Measurements from ENCODE around the gene TENM4. TPM values are rescaled to one million over a fixed set of nuclear protein-coding genes. Genes with fewer than 3 reads are reported as not detected.

TENM4 gene
- total RNA-seq, 1 donor from 2014 or later: not detected

DNA sequence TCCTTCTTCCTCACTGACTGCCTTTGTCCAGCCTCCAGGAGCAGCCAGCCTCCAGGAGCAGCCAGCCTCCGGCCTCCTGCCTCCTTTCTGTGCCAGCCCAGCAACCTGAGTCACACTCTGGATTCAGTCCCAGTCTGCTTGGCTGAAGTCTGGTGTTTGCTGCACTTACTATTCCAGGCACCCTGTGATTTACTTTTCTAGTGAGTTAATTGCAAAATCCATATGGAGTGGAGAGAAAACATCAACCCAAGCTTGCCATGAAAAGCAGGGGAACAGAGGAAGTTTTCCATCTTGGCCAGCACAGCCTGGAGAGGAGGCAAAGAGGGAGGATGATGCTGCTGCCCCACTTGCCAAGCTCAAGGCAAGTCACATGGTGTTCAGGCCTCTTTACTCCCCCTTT is 400.5 kb downstream of the TENM4 start:
- Mint-ChIP-seq H3K4me1 (no peaks in the 10 kb centered on the region), H3K4me3 (no peak overlapping the region), H3K9me3 (no peaks in the 10 kb centered on the region), H3K27ac (no peak overlapping the region), H3K27me3 (peaks cover 6% of the 10 kb centered on the region), H3K36me3 (ENCODE audit: low read depth) (no peaks in the 10 kb centered on the region)
- intact Hi-C loops (cut with micrococcal nuclease): no loop called here
- DNase-seq: no peak

DNA sequence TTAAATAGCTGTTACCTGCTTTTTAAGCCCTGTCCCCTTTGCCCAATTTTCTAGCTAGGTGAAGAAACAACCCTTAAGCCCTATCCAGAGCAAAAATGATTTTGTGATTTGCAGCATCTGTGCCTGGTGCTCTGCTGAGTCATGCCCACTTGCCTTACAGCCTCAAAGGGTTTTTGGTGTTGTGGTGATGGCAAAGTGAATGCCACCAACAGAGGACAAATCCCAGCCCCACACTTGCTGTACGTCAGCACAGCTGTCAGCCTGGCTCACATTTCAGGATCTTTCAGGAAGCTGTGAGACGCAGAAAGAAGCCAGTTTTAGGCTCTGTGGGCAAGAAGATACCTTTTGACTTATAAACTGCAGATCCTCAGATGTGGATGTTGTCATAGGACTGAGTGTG is 401.7 kb downstream of the TENM4 start:
- H3K36me3 Mint-ChIP-seq (ENCODE audit: low read depth): no peaks in the 10 kb centered on the region
- intact Hi-C loops (cut with micrococcal nuclease): no loop called here
- no peaks in the 10 kb centered on the region for H3K9me3 Mint-ChIP-seq
- H3K27ac Mint-ChIP-seq: no peak overlapping the region
- DNase-seq: no peak
- no peak overlapping the region for H3K4me3 Mint-ChIP-seq
- peaks cover 6% of the 10 kb centered on the region for H3K27me3 Mint-ChIP-seq
- H3K4me1 Mint-ChIP-seq: no peaks in the 10 kb centered on the region

DNA sequence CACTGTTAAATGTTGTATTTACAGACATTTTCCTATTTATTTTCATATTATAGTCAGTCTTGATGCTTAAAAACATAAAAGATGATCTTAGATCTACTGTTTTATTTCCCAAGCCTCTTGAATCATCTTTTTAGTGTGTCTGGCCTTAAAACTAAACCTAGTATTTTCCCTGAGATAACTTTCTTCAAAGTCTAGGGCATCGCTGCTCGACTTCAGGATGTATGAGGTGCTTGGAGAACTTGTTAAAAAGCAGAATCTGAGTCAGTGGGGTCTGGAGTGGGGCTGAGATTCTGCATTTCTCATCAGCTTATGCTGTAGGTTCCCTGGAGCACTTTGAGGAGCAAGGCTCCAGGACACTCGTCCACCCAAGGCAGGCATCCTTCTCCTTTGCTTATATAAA is 404.9 kb downstream of the TENM4 start:
- intact Hi-C loops (cut with micrococcal nuclease): no loop called here
- Mint-ChIP-seq H3K27ac (no peak overlapping the region), H3K36me3 (ENCODE audit: low read depth) (no peaks in the 10 kb centered on the region), H3K4me1 (no peaks in the 10 kb centered on the region), H3K4me3 (no peak overlapping the region), H3K9me3 (no peaks in the 10 kb centered on the region), H3K27me3 (peaks cover 9% of the 10 kb centered on the region)
- no peak for DNase-seq

DNA sequence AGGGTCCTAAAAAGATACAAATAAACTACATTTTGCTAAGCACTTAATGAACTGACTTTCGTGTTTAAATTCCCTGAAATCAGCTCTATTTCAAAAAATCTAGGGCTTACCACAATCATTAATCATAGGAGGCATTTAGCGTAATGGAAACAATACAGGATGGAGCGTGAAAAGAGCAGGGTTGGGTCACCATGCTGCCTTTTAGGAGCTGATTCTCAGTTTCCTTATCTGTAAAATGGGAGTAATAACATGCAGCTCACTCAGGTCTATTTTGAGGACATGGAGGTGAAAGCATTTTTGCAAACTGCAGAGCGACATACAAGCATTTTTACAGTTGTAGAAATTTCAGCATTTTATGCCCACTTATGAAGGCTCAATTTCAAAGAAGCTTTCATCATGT is 407.0 kb downstream of the TENM4 start:
- intact Hi-C loops (cut with micrococcal nuclease): no loop called here
- Mint-ChIP-seq H3K27me3 (peaks cover 12% of the 10 kb centered on the region), H3K27ac (no peak overlapping the region), H3K4me1 (no peaks in the 10 kb centered on the region), H3K36me3 (ENCODE audit: low read depth) (no peaks in the 10 kb centered on the region), H3K4me3 (no peak overlapping the region), H3K9me3 (no peaks in the 10 kb centered on the region)
- DNase-seq: no peak

DNA sequence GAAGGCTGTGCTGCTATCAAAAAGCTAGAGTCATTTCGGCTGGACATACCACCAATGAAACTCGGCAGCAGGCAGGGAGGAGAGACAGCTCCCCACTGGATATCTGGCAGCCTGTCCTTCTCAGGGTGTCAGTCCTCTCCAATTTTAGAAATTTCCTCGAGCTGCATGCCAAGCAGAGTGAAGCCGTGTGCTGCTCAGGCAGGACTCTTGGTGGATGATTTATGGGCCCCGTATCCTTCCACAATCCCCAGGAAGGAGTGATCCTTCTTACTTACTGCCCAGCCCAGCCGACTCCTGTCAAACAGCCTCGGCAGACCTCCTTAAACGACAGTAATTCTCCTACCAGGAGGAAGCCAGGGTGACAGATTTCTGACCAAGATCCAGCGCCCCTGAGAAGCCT is 410.4 kb downstream of the TENM4 start:
- Mint-ChIP-seq H3K36me3 (ENCODE audit: low read depth) (no peaks in the 10 kb centered on the region), H3K27me3 (peaks cover 31% of the 10 kb centered on the region), H3K27ac (no peak overlapping the region), H3K4me3 (no peak overlapping the region), H3K4me1 (peaks cover 4% of the 10 kb centered on the region), H3K9me3 (no peaks in the 10 kb centered on the region)
- intact Hi-C loops (cut with micrococcal nuclease): no loop called here
- no peak for DNase-seq

DNA sequence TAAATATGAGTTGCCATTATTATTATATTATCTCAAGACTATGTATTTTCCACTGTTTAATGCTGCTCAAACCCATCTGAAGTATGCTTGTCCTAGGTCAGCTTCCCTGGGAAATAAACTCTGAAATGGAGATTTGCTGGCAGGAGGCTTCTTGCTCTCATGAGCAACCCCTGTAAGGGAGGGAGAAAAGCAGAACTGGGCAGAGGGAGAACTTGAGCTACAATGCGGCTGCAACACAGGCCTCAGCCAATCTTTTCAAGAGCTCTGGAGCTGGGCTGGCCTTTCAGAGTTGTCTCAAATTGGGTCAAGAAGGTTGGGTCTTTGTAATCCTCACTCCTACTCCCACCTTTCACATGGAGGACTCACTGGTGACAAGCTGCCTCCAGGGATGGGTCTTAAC is 412.6 kb downstream of the TENM4 start:
- Mint-ChIP-seq H3K36me3 (ENCODE audit: low read depth) (no peaks in the 10 kb centered on the region), H3K27me3 (peaks cover 29% of the 10 kb centered on the region), H3K4me3 (no peak overlapping the region), H3K27ac (no peak overlapping the region), H3K4me1 (peaks cover 4% of the 10 kb centered on the region), H3K9me3 (no peaks in the 10 kb centered on the region)
- intact Hi-C loops (cut with micrococcal nuclease): no loop called here
- no peak for DNase-seq

DNA sequence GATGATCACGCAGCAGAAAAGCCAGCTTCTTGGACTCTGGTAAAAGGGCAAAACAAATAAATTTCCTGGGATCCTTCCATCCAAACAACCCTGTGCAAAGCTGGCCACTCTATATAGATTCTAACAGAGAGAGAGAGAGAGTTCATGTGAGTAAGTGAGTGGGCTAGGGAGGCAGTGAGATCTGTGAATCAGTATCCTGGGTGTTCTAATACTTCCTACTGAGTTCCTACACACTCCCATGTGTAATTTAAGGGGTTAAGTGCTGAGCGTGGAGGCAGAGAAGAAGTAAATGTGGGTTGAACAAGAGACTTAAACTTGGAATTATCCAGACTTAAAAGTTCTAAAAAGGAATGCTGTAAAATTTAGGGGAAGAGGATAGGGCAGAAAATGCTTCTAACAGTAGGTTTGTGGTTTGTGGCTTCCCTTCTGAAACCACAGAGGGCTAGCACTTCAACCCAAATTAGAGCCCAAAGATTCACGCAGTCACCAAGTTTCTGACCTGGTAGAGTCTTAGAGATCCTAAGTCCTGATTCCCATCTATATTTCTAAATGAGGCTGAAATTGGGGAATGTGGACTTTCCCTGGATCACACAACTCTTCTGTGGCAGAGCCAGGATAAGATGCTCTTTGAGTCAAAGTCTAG is 413.9 kb downstream of the TENM4 start:
- H3K27ac Mint-ChIP-seq: no peak overlapping the region
- no peak for DNase-seq
- H3K9me3 Mint-ChIP-seq: no peaks in the 10 kb centered on the region
- peaks cover 32% of the 10 kb centered on the region for H3K27me3 Mint-ChIP-seq
- intact Hi-C loops (cut with micrococcal nuclease): no loop called here
- H3K4me3 Mint-ChIP-seq: no peak overlapping the region
- no peaks in the 10 kb centered on the region for H3K36me3 Mint-ChIP-seq (ENCODE audit: low read depth)
- peaks cover 4% of the 10 kb centered on the region for H3K4me1 Mint-ChIP-seq

DNA sequence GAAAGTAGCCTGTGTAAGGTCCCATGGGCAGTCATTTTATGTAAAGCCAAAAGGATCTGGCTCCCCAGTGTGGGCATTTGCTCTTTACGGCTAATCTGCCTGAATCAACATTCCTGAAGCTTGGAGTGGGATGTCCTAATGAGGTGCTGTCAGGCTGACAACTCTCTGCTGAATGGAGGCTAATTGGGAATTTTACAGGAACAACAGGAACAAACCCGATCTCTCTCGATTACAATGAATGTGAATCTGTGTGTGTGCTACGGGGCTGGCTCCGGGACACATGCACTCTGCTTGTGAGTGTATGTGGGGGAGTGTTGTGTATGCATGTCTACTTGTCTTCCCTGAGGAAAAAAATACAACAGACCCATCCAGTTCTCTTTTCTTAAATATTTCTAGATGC is 415.2 kb downstream of the TENM4 start:
- H3K27me3 Mint-ChIP-seq: peaks cover 38% of the 10 kb centered on the region

DNA sequence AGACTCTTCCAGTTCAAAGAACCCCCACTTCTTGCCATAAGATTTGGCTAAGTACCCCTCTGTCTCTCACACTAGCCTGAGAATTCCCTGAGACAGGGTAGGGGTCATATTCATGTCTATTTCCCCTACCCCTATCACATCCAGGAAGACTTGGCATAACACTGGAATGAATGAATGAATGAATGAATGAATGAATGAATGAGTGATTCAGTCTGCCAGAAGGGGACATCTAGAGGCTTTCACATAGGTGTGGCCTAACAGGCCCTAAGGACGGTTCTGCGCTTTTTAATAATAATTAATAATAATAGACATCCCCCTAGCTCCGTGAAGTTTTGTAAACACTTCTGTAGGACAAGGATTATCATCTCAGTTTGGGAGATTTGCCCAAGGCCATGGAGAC is 415.7 kb downstream of the TENM4 start:
- intact Hi-C loops (cut with micrococcal nuclease): no loop called here

More for the DNA sequence above, 415.2 kb downstream of the TENM4 start:
- Mint-ChIP-seq H3K27ac (no peak overlapping the region), H3K9me3 (no peaks in the 10 kb centered on the region), H3K4me3 (no peak overlapping the region), H3K36me3 (ENCODE audit: low read depth) (no peaks in the 10 kb centered on the region), H3K4me1 (peaks cover 4% of the 10 kb centered on the region)
- intact Hi-C loops (cut with micrococcal nuclease): no loop called here
- no peak for DNase-seq

DNA sequence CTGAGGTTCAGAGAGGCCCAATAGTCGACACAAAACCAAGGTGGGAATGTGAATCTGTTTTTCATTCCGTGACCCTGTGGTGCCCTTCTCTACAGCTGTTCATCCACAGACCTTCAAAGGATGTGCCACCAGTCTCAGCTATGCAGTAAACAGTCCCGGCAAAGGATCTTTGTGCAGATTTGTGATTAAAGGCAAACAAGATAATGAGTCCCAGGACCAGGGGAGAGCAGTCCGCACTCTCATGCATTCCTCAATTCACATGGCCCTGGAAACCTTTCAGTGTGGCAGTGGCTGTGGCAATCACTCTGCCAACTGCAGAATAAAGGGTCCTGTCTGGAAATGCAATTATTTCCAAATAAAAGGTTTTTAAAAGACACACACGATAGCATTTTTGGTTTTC is 418.6 kb downstream of the TENM4 start:
- no peaks in the 10 kb centered on the region for H3K9me3 Mint-ChIP-seq
- no peak for DNase-seq
- H3K27me3 Mint-ChIP-seq: peaks cover 28% of the 10 kb centered on the region
- H3K4me3 Mint-ChIP-seq: no peak overlapping the region
- no peaks in the 10 kb centered on the region for H3K36me3 Mint-ChIP-seq (ENCODE audit: low read depth)
- intact Hi-C loops (cut with micrococcal nuclease): no loop called here
- peaks cover 4% of the 10 kb centered on the region for H3K4me1 Mint-ChIP-seq
- H3K27ac Mint-ChIP-seq: no peak overlapping the region

More for the DNA sequence above, 415.7 kb downstream of the TENM4 start:
- Mint-ChIP-seq H3K36me3 (ENCODE audit: low read depth) (no peaks in the 10 kb centered on the region), H3K27ac (no peak overlapping the region), H3K9me3 (no peaks in the 10 kb centered on the region), H3K27me3 (peaks cover 40% of the 10 kb centered on the region), H3K4me3 (no peak overlapping the region), H3K4me1 (peaks cover 4% of the 10 kb centered on the region)
- no peak for DNase-seq

DNA sequence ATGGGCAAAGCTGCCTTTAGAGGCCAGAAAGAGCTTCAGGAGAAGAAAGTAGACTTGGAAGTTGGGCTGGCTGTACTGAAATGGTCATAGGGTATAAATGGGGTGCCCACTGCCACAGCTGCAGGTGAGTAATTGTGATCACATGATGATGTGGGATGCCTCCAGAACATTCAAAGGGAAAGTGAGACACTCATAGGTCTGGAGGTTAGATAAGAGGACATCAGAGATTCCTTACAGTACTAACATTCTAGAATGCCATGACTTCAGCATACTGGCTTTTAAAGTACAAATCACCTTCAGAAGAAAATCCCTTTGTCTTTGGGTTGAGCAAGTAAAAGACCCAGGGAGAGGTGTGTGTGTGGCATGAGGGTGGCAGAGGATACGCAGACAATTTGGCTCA is 419.2 kb downstream of the TENM4 start:
- intact Hi-C loops (cut with micrococcal nuclease): no loop called here
- H3K36me3 Mint-ChIP-seq (ENCODE audit: low read depth): no peaks in the 10 kb centered on the region
- no peak overlapping the region for H3K27ac Mint-ChIP-seq
- no peaks in the 10 kb centered on the region for H3K9me3 Mint-ChIP-seq
- no peak for DNase-seq
- H3K4me3 Mint-ChIP-seq: no peak overlapping the region
- H3K27me3 Mint-ChIP-seq: peaks cover 30% of the 10 kb centered on the region
- peaks cover under 1% of the 10 kb centered on the region for H3K4me1 Mint-ChIP-seq

DNA sequence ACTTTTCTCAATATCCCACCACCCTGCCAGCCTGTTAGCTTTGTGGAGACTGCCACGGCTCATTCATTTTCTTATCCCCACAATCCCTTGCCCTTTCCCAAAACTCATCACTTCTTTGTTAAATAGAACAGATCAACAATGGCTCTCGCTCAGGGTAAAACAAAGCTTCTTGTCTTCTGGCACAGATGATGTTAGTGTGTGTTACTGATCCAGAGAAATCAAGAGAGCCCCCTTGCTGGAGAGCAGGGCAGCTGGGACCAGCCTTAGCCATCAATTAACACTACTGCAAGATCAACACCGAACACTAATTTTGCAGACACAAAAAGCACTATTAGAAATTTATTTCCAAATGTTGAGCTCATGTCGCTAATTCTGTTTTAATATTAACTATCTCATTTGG is 420.9 kb downstream of the TENM4 start:
- no peak overlapping the region for H3K27ac Mint-ChIP-seq
- DNase-seq: no peak
- intact Hi-C loops (cut with micrococcal nuclease): no loop called here
- no peaks in the 10 kb centered on the region for H3K4me1 Mint-ChIP-seq
- H3K9me3 Mint-ChIP-seq: no peaks in the 10 kb centered on the region
- peaks cover 21% of the 10 kb centered on the region for H3K27me3 Mint-ChIP-seq
- H3K4me3 Mint-ChIP-seq: no peak overlapping the region
- H3K36me3 Mint-ChIP-seq (ENCODE audit: low read depth): no peaks in the 10 kb centered on the region

DNA sequence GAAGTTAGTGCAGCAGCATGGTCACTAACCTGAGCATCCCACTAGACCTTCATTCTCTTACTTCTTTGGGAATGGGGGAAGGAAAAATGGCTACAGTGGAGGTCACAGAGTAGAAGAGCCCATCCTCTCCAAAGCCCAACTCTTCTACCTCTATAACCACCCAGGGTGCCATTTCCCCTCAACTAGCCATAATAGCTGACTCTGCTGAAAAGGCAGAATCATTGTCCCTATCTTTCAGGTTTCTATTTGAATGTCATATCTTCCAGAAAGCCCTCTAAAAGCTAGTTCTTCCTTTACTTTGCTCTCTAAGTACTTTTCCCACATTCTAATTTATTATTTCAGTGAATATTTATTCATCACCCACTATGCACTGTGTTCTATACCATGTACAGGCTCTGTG is 421.6 kb downstream of the TENM4 start:
- intact Hi-C loops (cut with micrococcal nuclease): no loop called here
- Mint-ChIP-seq H3K27ac (no peak overlapping the region), H3K27me3 (peaks cover 21% of the 10 kb centered on the region)

DNA sequence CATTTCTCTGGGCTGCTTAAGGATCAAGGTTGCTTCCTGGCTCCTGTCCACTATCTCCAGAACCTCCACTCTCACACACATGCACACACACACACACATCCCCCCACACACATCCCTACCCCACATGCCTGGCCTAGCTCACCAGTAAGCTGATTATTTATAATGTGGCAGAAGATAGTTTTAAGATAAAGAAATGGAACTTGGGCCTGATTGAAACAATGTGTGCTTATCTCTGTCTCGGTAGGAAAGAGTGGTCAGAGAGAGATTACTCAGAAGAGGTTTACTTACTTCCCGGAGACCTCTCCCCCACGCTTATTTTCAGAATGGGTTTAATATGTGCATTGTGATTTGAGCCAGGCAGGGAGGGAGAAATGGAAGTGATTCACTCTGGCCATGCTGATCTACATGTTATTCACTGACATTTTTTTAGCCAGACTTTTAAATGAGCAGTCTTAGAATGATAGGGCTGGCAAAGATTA is 422.4 kb downstream of the TENM4 start:
- intact Hi-C loops (cut with micrococcal nuclease): no loop called here
- peaks cover 21% of the 10 kb centered on the region for H3K27me3 Mint-ChIP-seq
- H3K27ac Mint-ChIP-seq: no peak overlapping the region
- no peak overlapping the region for H3K4me3 Mint-ChIP-seq
- H3K36me3 Mint-ChIP-seq (ENCODE audit: low read depth): no peaks in the 10 kb centered on the region
- no peaks in the 10 kb centered on the region for H3K4me1 Mint-ChIP-seq
- no peaks in the 10 kb centered on the region for H3K9me3 Mint-ChIP-seq
- DNase-seq: no peak

More for the DNA sequence above, 421.6 kb downstream of the TENM4 start:
- Mint-ChIP-seq H3K4me3 (no peak overlapping the region), H3K36me3 (ENCODE audit: low read depth) (no peaks in the 10 kb centered on the region), H3K4me1 (no peaks in the 10 kb centered on the region), H3K9me3 (no peaks in the 10 kb centered on the region)
- no peak for DNase-seq

DNA sequence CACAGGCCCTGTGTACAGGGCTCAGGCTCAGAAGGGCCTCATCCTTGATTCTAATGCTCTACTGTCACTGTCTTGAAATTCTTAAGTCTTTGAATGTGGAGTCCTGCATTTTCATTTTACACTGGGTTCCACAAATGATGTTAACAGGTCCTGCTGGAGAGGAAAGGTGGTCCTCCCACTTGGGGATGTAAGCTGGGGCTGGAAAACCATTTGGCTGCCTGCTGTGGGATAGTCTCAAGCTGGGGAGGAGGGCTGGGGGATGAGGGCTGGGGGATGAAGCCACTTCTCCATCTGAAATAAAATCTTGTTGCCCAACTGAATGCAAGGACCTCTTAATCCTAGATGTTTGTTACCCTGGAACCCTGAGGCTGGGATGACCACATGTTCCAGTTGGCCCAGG is 423.0 kb downstream of the TENM4 start:
- no peaks in the 10 kb centered on the region for H3K4me1 Mint-ChIP-seq
- H3K27ac Mint-ChIP-seq: no peak overlapping the region
- intact Hi-C loops (cut with micrococcal nuclease): no loop called here
- H3K4me3 Mint-ChIP-seq: no peak overlapping the region
- DNase-seq: no peak
- no peaks in the 10 kb centered on the region for H3K36me3 Mint-ChIP-seq (ENCODE audit: low read depth)
- no peaks in the 10 kb centered on the region for H3K9me3 Mint-ChIP-seq
- peaks cover 21% of the 10 kb centered on the region for H3K27me3 Mint-ChIP-seq
